NK-92 treated with Interleukin-12 subunit alpha and Interleukin-12 subunit beta, amount 100 ng/mL, for 24 hours (cell line): ENCODE measurements around the gene DGKE.

Experiments used
- DNase-seq: peaks from one replicate; lab custom pipeline; 2025; lab: John Stamatoyannopoulos, UW

The DGKE gene

DNA sequence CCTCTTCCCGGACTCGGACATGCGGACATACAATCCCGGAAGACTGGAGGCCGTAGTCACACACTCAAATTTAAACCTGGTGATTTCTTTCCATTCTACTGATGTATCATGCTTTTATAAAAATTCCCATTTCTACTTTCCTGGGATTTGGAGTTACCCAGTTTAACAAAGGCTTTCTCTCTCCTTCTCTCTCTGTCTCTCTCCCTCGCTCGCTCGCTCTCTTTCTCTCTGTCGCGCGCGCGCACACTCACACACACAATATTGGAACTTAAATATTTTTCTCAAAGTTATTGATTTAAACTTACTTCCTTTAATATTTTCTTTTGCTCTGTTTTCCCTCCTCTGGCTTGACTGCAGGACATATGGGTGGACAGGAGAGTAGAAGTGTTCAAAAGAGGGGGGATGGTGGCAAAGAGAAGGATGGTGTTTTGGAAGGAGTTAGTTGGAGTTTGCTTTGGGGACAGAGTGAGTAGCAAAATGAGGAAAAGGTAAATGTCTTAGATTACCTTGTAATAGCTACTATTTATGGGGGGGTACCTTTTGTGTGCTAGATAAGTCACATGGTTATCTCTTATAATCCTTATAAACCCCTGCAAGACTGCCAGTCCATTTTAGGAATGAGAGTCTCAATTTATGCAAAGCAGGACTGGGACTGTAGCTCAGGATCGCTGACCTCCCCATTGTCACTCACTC is 80.8 kb downstream of the DGKE start:
- DNase-seq: no peak

DNA sequence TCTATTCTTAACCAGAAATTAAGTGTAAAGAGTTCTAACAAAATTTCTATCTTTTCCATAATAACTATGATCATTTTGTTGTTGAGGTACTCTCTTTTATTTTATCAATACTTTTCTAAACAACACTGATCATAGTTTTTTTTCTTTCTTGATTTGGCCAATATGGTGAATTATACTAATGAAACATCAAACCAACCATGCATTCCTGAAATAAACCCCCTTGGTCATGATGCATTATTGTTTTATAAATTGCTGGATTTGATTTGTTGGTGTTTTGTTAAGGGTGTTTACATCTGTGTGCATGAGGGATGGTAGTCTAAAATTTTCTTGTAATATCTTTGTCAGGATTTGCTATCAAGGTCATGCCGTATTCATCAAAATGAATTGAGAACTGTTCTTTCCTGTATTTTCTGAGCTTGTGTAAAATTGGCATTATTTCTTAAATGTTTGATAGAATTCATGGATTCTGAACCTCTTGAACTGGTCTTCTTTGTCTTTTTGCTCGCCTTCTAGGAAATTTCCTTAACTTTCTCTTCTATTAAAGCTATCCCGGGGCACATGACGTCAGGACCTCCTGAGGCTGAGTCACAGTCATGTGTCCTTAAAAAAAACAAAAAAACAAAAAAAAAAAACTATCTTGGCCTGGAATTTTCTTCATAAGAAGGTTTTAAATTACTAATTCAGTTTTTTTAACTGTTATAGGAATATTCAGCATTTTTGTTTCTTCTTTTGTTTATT is 83.8 kb downstream of the DGKE start:
- DNase-seq: no peak

DNA sequence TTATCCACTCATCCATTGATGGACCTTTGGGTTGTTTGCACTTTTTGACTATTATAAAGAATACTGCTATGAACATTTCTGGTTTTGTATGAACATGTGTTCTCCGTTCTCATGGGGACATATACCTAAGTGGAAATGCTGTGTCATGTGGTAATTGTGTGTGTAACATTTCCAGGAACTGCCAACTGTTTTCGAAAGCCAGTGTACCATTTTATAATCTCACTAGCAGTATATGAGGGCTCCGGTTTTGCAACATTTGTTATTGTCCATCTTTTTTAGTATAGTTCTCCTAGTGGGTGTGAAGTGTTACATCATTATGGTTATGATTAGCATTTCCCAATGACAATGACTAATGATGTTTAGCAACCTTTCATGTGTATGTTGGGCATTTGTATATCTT is 85.0 kb downstream of the DGKE start:
- no peak for DNase-seq
